CD14-positive monocyte (primary cell): Measurements from ENCODE around the gene CMTR1. TPM values are rescaled to one million over a fixed set of nuclear protein-coding genes. Genes with fewer than 3 reads are reported as not detected.
"Not testable (repeated sequence)": the region's sequence is repeated elsewhere in the genome, so short reads cannot be mapped to it uniquely, and the experiment has no call there.

ENCODE experiments used
- DNase-seq, 3 donors: peaks; one replicate each; pipeline ENCODE4 v3.0.0-alpha.2; 2011 to 2022
- H2AFZ ChIP-seq: 2 replicates; pipeline ENCODE4 v1.6.0; 2012; ENCODE audit warnings: mild to moderate bottlenecking, low read depth, low read length, inconsistent platforms; ENCODE audit not compliant: insufficient read depth, poor library complexity, severe bottlenecking
- H3K27ac ChIP-seq, 2 donors: 1 replicate in 1 of 2; 2 replicates in 1 of 2; pipeline ENCODE4 v1.5.1; 2012 to 2013; ENCODE audit warnings: low read length in 2 of 2, control low read depth in 1 of 2, inconsistent platforms in 1 of 2, low read depth in 1 of 2, mild to moderate bottlenecking in 1 of 2
- H3K27me3 ChIP-seq, 2 donors: one replicate each; pipeline versions ENCODE4 v1.6.0 to v1.6.1; 2011 to 2013; ENCODE audit warnings: low read length in 2 of 2; ENCODE audit not compliant: control insufficient read depth in 2 of 2, insufficient read depth in 2 of 2
- H3K36me3 ChIP-seq, 2 donors: replicated peaks in 1 of 2; 1 replicate in 1 of 2; 2 replicates in 1 of 2; pipeline versions ENCODE4 v1.5.1 to v1.6.1; 2012 to 2013; ENCODE audit warnings: low read length in 2 of 2, control low read depth in 1 of 2, inconsistent platforms in 1 of 2, mild to moderate bottlenecking in 1 of 2; ENCODE audit not compliant: insufficient read depth in 2 of 2, control insufficient read depth in 1 of 2
- H3K4me1 ChIP-seq, 2 donors: 1 replicate in 1 of 2; 2 replicates in 1 of 2; pipeline versions ENCODE4 v1.5.1 to v1.6.1; 2012 to 2013; ENCODE audit warnings: low read length in 2 of 2, control low read depth in 1 of 2, inconsistent platforms in 1 of 2, mild to moderate bottlenecking in 1 of 2, moderate library complexity in 1 of 2; ENCODE audit not compliant: insufficient read depth in 2 of 2, control insufficient read depth in 1 of 2
- H3K4me2 ChIP-seq: replicated peaks from 2 replicates; pipeline ENCODE3; 2012; ENCODE audit warnings: low read length, moderate library complexity, mild to moderate bottlenecking; ENCODE audit not compliant: poor library complexity, severe bottlenecking; ENCODE audit errors: extremely low read depth
- H3K4me3 ChIP-seq, 3 experiments: fragments of 200-600 bp in 1 of 3; sonication (generic) in 1 of 3; replicated peaks in 1 of 3; 1 replicate in 2 of 3; 2 replicates in 1 of 3; pipeline ENCODE4 v1.5.1; 2011 to 2013; ENCODE audit warnings: low read length in 3 of 3, mild to moderate bottlenecking in 3 of 3, control low read depth in 2 of 3, low read depth in 2 of 3, inconsistent platforms in 1 of 3, moderate library complexity in 1 of 3
- H3K79me2 ChIP-seq: 2 replicates; pipeline ENCODE4 v1.6.0; 2012; ENCODE audit warnings: mild to moderate bottlenecking, control low read depth, inconsistent platforms, low read length, moderate library complexity; ENCODE audit not compliant: insufficient read depth
- H3K9ac ChIP-seq: 2 replicates; pipeline ENCODE4 v1.6.0; 2017; ENCODE audit warnings: low read length, mild to moderate bottlenecking; ENCODE audit not compliant: insufficient read depth, poor library complexity, severe bottlenecking
- H3K9me3 ChIP-seq, 2 donors: replicated peaks in 1 of 2; 1 replicate in 1 of 2; 2 replicates in 1 of 2; pipeline versions ENCODE4 v1.5.1 to v1.6.1; 2012 to 2013; ENCODE audit warnings: low read length in 2 of 2, control low read depth in 1 of 2; ENCODE audit not compliant: control insufficient read depth in 1 of 2, insufficient read depth in 1 of 2
- H4K20me1 ChIP-seq: 2 replicates; pipeline ENCODE4 v1.6.0; 2012; ENCODE audit warnings: mild to moderate bottlenecking, low read length, control low read depth, moderate library complexity; ENCODE audit not compliant: insufficient read depth
- H3K27ac Mint-ChIP-seq, 7 donors: one replicate each; pipeline ENCODE4 v1.8.0; 2020; ENCODE audit warnings: mild to moderate bottlenecking in 7 of 7, mixed read lengths in 7 of 7, moderate library complexity in 6 of 7, inconsistent platforms in 2 of 7
- H3K27me3 Mint-ChIP-seq, 3 donors: one replicate each; pipeline ENCODE4 v1.8.0; 2021 to 2022; ENCODE audit warnings: low read depth in 3 of 3, mild to moderate bottlenecking in 3 of 3, mixed read lengths in 3 of 3, moderate library complexity in 3 of 3, inconsistent platforms in 1 of 3
- H3K36me3 Mint-ChIP-seq, 2 donors: one replicate each; pipeline ENCODE4 v1.8.0; 2020; ENCODE audit warnings: mixed read lengths in 2 of 2, inconsistent platforms in 1 of 2, mild to moderate bottlenecking in 1 of 2
- H3K4me1 Mint-ChIP-seq: one replicate; pipeline ENCODE4 v1.8.0; 2020; ENCODE audit warnings: mild to moderate bottlenecking, mixed read lengths
- H3K4me3 Mint-ChIP-seq, 2 donors: one replicate each; pipeline ENCODE4 v1.8.0; 2020; ENCODE audit warnings: mild to moderate bottlenecking in 2 of 2, mixed read lengths in 2 of 2, moderate library complexity in 1 of 2
- H3K9me3 Mint-ChIP-seq, 7 donors: one replicate each; pipeline ENCODE4 v1.8.0; 2020 to 2022; ENCODE audit warnings: mixed read lengths in 7 of 7, mild to moderate bottlenecking in 6 of 7, moderate library complexity in 6 of 7, inconsistent platforms in 2 of 7
- WGBS: methylation state at CpG from one replicate; pipeline ENCODE4 v1.1.5; 2013; ENCODE audit warnings: missing lambda C conversion rate; ENCODE audit not compliant: insufficient coverage; 5-methylcytosine and 5-hydroxymethylcytosine counted together
- intact Hi-C, 2 donors: fragments of 100-400 bp; cut with micrococcal nuclease; formaldehyde crosslinking; loops; one replicate each; pipeline versions ENCODE4 v1.15.0 to v1.15.1; 2023
- polyA plus RNA-seq, 3 donors: library from polyadenylated mRNA; depleted of rRNA in 1 of 3; unstranded in 2 of 3; stranded (reverse) in 1 of 3; fragments of 300-500 nt in 2 of 3; fragments of >200 nt in 1 of 3; fragmentation: Illumina TruSeq in 2 of 3; gene quantifications; 1 replicate in 2 of 3; 2 replicates in 1 of 3; pipeline ENCODE4 v1.2.3, GENCODE V29; 2012 to 2021
- TF ChIP-seq, protein P1 (sequence below): fragments of 200-600 bp; IDR thresholded peaks from one replicate; pipeline ENCODE4 v1.8.0; 2022; ENCODE audit warnings: antibody characterized with exemption, mild to moderate bottlenecking

The CMTR1 gene
- polyA plus RNA-seq, 3 donors, result 12.0 to 32.3 (median 15.3) TPM

DNA sequence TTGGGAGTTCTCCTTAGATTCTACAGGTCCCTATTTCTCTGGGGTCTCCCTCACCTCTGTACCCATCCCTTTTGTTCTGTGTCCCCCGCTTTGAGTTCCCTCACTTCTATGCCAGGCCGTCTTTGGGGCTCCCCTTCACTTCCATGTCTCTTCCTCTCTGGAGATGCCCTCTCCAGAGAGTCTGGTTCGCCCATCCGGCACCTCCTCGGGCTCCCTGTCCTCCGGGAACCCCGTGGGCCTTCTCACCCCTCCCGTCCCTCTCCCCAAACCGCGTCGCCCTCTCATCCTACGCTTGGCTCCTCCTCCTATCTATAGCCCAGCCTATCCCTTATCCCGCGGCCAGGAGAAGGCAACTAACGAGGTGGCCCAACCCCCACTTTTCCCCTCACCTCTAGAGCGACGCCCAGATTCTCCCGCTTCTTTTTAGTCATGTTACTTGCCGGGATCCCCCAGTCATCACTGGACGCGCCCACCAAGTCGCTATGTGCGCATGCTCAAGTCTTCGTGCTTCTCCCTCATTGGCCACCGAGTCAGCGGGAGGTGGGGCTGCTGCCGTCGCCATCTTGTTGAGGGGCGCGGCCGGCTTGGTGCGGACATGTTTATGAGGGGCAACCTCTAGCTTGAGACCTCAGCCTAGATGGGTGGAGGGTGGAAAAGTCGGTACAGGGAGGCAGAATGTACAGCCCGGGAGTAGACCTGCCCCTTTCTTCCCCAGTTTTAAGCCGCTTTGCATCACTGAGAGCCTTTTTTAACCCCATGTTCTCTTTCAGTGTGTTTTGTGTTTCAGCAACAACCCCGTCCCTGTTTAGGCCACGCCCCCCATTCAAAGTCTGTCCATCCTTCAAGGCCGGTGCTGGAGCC lies 66.6 kb downstream of the CMTR1 start, which contains the start of gene CCDC167:
Gene CCDC167, minus strand, starts transcription at position 461 of the 861 bp plus-strand sequence. Its CDS starts 30 bp downstream, at position 431.
- Histone ChIP-seq H3K27ac (peak within 1 kb of the TSS in 1 of 2 donors; percentile 80), H3K9me3 (no peaks in the 10 kb centered on the region), H3K27me3 (no peaks in the 10 kb centered on the region), H3K4me2 (peak within 1 kb of the TSS; percentile 91), H3K9ac (peak within 1 kb of the TSS; percentile 72), H2AFZ (peak within 1 kb of the TSS; percentile 98), H4K20me1 (no peaks in the 10 kb centered on the region), H3K79me2 (no peaks in the 10 kb centered on the region), H3K4me1 (peaks cover 10 to 36% of the 10 kb centered on the region in 2 donors), H3K36me3 (no peaks in the 10 kb centered on the region), H3K4me3 (peak within 1 kb of the TSS; percentile 65 to 96 (median 77))
- Mint-ChIP-seq H3K27me3 (peaks cover 4 to 9% (median 5%) of the 10 kb centered on the region in 3 donors), H3K27ac (peak within 1 kb of the TSS; percentile 62 to 97 (median 94)), H3K4me1 (peaks cover 40% of the 10 kb centered on the region), H3K36me3 (no peaks in the 10 kb centered on the region), H3K4me3 (peak within 1 kb of the TSS; percentile 99 to 100), H3K9me3 (no peaks in the 10 kb centered on the region)
- TF ChIP-seq, protein P1, sequence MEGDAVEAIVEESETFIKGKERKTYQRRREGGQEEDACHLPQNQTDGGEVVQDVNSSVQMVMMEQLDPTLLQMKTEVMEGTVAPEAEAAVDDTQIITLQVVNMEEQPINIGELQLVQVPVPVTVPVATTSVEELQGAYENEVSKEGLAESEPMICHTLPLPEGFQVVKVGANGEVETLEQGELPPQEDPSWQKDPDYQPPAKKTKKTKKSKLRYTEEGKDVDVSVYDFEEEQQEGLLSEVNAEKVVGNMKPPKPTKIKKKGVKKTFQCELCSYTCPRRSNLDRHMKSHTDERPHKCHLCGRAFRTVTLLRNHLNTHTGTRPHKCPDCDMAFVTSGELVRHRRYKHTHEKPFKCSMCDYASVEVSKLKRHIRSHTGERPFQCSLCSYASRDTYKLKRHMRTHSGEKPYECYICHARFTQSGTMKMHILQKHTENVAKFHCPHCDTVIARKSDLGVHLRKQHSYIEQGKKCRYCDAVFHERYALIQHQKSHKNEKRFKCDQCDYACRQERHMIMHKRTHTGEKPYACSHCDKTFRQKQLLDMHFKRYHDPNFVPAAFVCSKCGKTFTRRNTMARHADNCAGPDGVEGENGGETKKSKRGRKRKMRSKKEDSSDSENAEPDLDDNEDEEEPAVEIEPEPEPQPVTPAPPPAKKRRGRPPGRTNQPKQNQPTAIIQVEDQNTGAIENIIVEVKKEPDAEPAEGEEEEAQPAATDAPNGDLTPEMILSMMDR, result no peak
- intact Hi-C loops, result loop anchor here in 1 of 2 donors (5.0 kb wide), 1 partner anchor 67 kb away; the partner anchor contains the start of gene CMTR1
- DNase-seq, result peak; percentile 89 to 95 (median 92)
- WGBS, result 1% methylated on average over 33 of the region's 38 CpGs

- Histone ChIP-seq H3K27ac (peak overlapping the region in 1 of 2 donors; percentile 80), H3K36me3 (no peaks in the 10 kb centered on the region), H2AFZ (peak overlapping the region; percentile 98), H3K4me1 (peaks cover 10 to 36% of the 10 kb centered on the region in 2 donors), H3K79me2 (no peaks in the 10 kb centered on the region), H3K4me2 (peak overlapping the region; percentile 91), H3K9ac (no peak overlapping the region), H3K4me3 (peak overlapping the region in 2 of 3 experiments; percentile 65 to 96), H3K27me3 (no peaks in the 10 kb centered on the region), H3K9me3 (no peaks in the 10 kb centered on the region), H4K20me1 (no peaks in the 10 kb centered on the region)
- Mint-ChIP-seq H3K4me1 (peaks cover 40% of the 10 kb centered on the region), H3K9me3 (no peaks in the 10 kb centered on the region), H3K27ac (peak overlapping the region in 4 of 7 donors; percentile 19 to 97 (median 91)), H3K4me3 (peak overlapping the region; percentile 99 to 100), H3K36me3 (no peaks in the 10 kb centered on the region), H3K27me3 (peaks cover 5 to 11% (median 5%) of the 10 kb centered on the region in 3 donors)
- no CpG with 5 or more reads among the region's 4 CpGs for WGBS
- TF ChIP-seq, protein P1, result no peak
- DNase-seq, result no peak
- intact Hi-C loops, result loop anchor here in 1 of 2 donors (5.0 kb wide), 1 partner anchor 68 kb away; the partner anchor contains the start of gene CMTR1
Measured at GRCh38 chr6:37500294-37500608, 67.2 kb downstream of the CMTR1 start.

DNA sequence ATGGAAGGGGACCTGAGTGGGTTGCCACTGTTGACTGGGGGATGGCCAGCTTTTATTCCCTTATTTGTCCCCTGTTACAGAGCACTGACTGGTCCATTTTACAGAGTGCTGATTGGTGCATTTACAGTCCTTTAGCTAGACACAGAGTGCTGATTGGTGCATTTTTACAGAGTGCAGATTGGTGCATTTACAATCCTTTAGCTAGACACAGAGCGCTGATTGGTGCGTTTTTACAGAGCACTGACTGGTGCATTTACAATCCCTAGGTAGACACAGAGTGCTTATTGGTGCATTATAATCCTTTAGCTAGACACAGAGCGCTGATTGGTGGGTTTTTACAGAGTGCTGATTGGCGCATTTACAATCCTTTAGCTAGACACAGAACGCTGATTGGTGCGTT lies 67.9 kb downstream of the CMTR1 start:
- H3K27ac ChIP-seq, result not testable (repeated sequence)
- intact Hi-C loops, result loop anchor here in 1 of 2 donors (5.0 kb wide), 1 partner anchor 69 kb away; the partner anchor contains the start of gene CMTR1

More for the DNA sequence above, 67.9 kb downstream of the CMTR1 start:
- H3K27ac Mint-ChIP-seq, H3K27me3 ChIP-seq, H3K4me3 Mint-ChIP-seq, H3K79me2 ChIP-seq, H3K36me3 Mint-ChIP-seq, H3K36me3 ChIP-seq, DNase-seq, H3K9ac ChIP-seq, H3K4me2 ChIP-seq, H2AFZ ChIP-seq, H3K9me3 ChIP-seq, H4K20me1 ChIP-seq, H3K9me3 Mint-ChIP-seq, H3K4me3 ChIP-seq: not testable (repeated sequence)
- H3K4me1 Mint-ChIP-seq, result peaks cover 40% of the 10 kb centered on the region
- H3K4me1 ChIP-seq, result peaks cover 10 to 36% of the 10 kb centered on the region in 2 donors
- WGBS, result 100% methylated on average over 4 of the region's 6 CpGs
- H3K27me3 Mint-ChIP-seq, result peaks cover 5 to 14% (median 6%) of the 10 kb centered on the region in 3 donors
